GM19438 (cell line): ENCODE data around the gene MANF.

ENCODE experiments used
- ATAC-seq: cut with Tn5 transposase; IDR thresholded peaks from one replicate; pipeline ENCODE4 v1.9.1; 2021; ENCODE audit warnings: low read depth; ENCODE audit not compliant: unreplicated experiment

MANF gene

DNA sequence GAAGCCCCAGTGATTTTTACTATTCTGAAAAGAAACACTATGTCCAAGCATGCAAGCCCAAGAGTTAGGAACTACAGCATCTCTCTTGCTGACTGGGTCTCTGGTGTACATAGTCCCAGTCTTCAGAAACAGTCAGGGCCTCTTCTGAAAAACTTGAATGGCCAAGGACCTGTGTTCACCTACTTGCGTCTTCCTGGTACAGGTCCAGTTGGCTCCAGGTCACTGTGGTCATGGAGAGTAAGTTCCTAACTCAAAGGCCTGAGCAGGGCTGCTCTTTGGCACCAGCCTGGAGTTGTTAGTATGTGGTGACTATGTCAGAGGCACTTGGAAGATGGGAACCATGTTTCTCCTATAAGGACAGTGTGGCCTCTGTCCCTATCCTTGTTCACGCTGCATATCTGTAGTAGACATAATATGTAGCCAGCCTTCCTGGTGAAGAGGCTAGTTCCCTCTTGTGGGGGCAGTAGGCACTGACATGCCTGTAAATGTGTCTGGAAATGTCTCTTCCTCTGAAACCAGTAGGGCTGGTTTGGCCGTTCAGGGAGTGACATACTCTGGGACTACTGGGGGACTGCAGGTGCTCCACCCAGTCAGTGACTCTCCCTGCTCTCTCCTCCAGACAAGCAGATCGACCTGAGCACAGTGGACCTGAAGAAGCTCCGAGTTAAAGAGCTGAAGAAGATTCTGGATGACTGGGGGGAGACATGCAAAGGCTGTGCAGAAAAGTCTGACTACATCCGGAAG, 3.4 kb downstream of the MANF start:
- ATAC-seq: no peak

DNA sequence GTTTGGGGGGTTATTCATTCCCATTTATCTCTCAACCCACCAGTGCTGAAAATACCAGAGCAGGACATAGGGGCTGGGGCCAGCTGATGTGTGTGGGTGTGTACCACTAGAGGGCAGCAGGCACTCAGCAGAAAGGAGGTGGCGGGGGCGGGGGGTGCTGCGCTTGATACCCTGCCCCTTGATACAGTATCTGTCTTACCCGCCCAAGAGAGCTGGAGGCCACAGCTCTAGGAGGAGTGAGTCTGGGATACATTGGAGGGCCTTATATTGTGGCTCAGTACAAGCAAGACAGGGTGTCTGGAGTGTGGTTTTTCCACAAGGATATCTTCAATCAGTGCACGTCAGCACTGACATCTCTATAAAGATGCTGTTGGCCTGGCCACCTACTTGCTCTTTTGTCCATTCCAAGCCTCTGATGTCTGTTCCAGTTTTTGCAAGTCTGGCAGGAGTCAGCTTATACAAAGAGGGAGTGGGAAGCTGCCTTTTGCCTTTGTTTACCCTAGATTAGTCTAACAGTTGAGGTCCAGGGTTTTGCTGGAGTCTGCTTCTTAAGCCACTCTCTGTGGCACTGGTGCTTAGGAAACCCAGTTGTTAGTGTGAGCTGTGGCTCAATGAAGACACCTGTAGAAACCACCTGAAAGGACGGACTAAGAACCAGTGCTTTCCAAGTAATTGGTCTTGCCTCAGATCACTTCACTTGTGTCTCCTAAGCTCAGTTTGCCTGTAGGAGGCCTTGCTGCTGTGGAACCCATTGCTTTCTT, 4.5 kb downstream of the MANF start:
- no peak for ATAC-seq

DNA sequence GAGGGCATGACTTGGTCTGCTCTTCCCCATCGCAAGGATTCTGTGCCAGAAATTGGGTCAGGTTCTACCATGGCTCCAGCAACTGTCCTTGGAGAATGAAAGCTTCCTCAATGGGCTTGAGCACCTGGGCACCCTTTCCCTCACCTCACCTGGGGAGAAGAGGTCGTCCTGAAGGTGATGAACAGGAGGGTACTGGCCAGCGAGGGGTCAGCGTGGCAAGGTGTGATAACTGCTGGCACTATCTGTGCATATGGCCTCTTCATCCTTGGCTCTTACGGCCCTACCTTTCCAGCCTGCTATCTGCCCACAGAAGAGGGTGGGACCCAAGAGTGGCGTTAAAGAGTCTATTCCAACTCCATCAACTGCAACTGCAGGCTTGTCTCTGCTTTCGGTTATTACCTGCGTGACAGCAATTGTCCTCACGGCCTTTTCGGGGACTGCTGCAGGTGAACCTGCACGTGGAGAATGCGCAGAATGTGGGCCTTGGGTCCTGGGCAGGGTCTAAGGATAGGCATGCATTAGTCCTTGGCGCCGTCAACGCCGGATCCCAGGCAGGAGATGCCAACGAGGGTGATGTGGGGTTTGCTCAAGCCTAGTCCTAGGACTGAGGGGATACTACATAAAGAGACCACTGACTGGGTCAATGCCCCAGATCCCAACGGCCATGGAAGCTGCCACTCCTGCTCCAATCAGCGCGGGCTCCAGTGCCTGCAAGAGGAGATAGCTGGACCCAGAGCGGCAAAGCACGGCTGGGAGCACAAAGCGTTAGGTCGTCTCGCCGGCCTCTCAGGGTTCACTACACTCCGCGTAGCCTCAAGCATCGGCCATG, 5.4 kb downstream of the MANF start:
- peak; percentile 4 for ATAC-seq

DNA sequence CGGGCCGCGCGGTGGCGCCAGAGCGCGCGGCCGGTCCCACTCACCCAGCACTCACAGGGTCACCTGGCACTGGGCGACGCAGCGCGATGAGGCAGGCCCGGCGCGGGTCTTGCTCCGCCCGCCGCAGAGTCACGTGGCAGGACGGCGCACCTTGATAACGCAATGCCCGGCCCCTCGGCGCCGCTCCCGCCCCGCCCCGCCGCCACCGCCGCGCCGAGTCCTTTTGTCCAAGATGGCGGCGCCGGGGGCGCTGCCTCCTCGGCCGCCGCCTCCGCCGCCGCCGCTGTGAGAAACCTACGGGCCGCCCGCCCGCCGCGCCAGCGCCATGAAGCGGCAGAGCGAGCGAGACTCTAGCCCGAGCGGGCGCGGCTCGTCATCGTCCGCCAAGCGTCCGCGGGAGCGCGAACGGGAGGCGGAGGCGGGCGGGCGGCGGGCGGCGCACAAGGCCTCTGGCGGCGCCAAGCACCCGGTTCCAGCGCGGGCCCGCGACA, 6.0 kb downstream of the MANF start, which contains the start of gene RBM15B:
RBM15B (plus strand) TSS at position 211 of the 491 bp plus-strand sequence; CDS start at position 326, 115 bp downstream.
- ATAC-seq: peak; percentile 89

DNA sequence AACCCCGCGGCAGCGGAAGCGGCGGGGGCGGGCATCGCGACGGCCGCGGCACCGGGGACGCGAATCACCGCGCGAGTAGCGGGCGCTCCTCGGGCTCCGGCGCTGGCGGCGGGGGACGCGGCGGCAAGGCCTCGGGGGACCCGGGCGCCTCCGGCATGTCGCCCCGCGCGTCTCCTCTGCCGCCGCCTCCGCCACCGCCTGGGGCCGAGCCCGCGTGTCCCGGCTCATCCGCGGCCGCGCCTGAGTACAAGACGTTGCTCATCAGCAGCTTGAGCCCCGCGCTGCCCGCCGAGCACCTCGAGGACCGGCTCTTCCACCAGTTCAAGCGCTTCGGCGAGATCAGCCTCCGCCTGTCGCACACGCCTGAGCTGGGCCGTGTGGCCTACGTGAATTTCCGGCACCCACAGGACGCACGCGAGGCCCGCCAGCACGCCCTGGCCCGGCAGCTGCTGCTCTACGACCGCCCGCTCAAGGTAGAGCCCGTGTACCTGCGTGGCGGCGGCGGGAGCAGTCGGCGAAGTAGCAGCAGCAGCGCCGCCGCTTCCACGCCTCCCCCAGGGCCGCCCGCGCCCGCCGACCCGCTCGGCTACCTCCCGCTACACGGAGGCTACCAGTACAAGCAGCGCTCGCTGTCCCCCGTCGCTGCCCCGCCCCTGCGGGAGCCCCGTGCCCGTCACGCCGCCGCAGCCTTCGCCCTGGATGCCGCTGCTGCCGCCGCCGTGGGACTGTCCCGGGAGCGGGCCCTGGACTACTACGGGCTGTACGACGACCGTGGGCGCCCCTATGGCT, 6.7 kb downstream of the MANF start:
- peak; percentile 7 for ATAC-seq

DNA sequence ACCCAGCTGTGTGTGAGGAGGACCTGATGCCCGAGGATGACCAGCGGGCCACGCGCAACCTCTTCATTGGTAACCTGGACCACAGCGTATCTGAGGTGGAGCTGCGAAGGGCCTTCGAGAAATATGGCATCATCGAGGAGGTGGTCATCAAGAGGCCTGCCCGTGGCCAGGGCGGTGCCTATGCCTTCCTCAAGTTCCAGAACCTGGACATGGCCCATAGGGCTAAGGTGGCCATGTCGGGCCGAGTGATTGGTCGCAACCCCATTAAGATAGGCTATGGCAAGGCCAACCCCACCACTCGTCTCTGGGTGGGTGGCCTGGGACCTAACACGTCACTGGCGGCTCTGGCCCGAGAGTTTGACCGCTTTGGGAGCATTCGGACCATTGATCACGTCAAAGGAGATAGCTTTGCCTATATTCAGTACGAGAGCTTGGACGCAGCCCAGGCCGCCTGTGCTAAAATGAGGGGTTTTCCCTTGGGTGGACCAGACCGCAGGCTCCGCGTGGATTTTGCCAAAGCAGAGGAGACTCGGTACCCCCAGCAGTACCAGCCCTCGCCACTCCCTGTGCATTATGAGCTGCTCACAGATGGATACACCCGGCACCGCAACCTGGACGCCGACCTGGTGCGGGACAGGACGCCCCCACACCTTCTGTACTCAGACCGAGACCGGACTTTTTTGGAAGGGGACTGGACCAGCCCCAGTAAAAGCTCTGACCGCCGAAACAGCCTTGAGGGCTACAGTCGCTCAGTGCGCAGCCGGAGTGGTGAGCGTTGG, 7.5 kb downstream of the MANF start:
- ATAC-seq: no peak

DNA sequence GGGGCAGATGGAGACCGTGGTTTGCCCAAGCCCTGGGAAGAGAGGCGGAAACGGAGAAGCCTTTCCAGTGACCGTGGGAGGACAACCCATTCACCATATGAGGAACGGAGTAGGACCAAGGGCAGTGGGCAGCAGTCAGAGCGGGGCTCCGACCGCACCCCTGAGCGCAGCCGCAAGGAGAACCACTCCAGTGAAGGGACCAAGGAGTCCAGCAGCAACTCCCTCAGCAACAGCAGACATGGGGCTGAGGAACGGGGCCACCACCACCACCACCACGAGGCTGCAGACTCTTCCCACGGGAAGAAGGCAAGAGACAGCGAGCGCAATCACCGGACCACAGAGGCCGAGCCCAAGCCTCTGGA, 8.0 kb downstream of the MANF start:
- ATAC-seq: no peak

DNA sequence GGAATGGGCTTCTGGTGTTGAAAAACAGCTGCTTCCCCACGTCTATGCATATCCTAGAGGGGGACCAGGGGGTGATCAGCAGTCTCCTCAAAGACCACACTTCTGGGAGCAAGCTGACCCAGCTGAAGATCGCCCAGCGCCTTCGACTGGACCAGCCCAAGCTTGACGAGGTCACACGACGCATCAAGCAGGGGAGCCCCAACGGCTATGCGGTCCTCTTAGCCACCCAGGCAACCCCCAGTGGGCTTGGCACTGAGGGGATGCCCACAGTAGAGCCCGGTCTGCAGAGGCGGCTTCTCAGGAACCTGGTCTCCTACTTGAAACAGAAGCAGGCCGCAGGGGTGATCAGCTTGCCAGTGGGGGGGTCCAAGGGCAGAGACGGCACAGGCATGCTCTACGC, 8.5 kb downstream of the MANF start:
- no peak for ATAC-seq

DNA sequence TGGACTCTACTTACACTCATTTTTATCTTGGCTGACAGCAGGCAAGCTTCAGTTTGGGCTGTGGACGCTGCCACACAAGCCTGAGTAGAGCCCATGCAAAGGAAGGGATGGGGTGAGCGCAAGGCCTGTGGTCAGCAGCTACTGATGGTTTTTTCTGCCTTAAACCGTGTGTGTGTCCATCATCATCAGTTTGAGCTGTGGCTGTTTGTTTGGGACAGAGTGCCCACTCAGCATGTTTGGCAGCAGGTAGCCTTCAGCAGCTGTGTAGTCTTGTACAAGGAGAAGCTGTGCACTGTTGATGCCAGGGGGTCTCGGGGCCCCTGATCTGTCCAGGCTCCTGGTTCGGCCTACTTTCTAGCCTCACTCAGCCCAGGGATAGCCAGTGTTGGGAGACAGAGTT, 9.4 kb downstream of the MANF start:
- ATAC-seq: no peak

DNA sequence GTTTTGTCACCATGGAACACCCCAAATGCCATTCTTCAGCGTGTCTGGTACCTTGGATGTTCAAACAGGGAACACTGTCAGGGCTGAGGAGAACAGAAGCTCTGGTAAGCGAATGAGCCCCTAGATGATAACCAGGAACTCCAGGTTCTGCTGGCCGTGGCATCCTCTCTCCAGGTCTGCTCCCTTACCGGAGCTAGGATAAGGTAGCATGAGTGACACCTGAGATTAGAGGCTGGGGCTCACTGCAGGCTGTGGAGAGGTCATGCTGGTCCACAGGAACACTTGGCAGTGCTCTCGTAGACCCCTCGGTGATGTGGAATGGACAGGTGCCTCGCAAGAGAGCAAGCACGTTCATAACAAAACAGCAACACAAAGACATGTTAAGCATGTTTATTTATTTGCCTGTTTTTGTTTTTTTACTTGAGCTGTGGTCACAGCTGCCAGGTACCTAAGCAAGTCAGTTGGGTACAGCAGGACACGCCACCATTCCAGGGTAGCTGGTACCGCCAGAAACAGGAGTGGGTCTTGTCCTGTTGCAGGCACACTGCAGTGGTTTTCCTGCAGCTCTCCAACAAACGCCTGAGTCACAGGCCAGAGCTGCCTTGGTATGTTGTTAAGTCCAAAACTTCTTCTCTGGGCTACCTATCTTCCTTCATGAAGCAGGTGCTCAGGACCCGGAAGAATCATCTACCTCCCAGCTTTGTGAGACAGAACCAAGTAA, 10.6 kb downstream of the MANF start:
- ATAC-seq: no peak

DNA sequence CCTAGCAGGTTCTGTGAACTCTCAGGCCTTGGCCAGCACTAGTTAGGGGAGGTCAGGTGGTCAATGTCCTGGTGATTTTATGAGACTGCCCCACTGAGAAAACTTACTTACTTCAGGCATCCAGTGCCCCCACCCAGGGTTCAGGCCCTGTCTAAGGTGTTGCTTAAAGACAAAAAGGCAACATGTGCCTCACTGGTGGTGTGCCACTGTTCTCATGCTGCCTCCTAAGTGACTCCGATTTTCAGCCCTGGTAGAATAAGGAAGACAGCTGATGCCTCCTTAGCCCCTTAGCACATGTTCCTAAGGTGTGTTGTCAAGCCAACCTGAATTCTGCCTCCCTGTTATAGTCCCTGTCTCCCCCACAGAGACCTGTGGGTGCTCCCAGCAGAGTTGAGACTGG, 11.3 kb downstream of the MANF start:
- ATAC-seq: no peak

DNA sequence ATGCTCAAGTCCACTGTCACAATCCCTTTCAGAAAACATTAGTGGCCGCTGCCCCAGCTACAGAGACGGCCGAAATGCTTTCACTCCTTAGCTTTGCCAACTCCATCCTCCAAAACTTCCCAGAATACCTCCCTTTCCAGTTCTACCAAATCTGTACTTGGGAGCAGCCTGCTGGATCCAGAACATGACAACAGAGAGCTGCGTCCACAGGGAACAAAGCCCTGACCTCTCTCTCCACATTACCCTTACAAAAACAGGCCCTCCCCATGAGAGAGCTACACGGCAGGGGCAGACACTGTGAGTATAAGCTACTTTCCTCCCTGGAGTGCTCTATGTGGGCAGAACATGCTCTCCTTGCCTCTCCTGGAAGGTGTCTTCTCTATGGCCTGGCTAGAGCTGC, 12.3 kb downstream of the MANF start:
- ATAC-seq: no peak

DNA sequence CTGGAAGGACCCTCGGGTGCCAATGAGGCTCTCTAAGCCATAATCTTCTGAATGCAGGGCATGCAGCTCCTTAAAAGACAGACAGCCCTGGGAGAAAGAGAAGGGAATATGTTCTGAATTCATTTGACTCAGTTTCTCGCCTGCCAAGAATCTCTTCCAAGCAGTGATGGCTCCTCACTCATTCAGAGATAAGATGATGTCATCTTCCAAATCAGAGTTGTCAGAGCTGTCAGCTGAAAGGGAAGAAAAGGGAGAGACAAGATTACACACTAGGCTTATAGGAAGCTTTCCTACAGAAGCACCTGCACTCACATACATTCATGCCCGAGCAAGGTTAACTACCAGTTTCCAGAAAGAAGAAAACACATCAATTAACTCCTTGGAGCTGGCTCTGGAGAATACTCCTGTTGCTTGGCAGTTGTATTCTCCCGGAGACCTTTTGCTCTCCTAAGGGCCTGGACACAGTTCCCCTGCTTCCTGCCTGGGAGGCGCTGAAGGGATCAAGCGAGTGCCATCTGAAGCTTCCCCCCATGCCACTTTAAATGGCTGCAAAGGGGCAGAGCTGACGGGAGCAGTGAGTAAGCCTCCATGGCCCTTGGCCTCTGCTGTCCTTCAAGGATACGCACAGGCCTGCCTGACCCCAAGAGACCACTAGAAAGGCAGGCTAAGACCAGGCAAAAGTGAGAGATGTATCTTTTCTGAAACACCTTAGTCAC, 13.7 kb downstream of the MANF start:
- no peak for ATAC-seq

DNA sequence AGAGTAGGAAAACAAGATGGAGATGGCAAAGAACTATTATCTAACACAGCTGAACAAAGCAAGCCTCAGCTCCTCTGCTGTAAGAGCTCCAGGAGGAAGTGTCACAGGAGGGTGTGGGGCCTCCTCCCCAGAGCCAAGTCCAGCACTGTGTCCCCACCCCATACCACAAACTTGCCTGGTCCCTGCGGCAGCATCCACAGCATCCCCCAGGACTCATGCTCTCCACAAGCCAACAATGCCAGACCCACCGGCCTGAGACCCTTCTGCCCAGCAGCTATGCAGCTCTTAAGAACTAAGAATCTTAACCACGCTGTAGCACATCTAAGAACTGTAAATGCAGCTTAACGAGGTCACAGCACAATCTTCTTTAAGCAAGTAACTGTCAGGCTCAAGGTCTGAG, 15.1 kb downstream of the MANF start:
- no peak for ATAC-seq

DNA sequence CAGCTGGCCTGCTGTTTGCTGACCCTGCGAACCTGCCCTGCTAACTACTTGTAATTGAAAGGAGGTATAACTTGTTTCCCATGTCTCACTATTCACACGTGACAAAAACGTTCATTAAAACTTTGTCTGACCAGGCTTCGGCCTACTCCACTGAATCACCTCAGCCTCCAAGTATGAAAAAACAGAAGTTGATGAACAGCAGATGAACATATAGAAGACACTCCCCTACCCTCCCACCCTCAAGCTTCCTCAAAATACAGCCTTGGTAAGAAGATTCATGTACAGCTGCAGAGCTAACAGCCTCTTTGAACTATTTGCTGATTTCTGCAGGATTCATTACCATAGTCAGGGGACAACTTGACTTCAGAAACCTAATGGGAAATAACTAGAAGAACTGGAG, 16.6 kb downstream of the MANF start:
- no peak for ATAC-seq

DNA sequence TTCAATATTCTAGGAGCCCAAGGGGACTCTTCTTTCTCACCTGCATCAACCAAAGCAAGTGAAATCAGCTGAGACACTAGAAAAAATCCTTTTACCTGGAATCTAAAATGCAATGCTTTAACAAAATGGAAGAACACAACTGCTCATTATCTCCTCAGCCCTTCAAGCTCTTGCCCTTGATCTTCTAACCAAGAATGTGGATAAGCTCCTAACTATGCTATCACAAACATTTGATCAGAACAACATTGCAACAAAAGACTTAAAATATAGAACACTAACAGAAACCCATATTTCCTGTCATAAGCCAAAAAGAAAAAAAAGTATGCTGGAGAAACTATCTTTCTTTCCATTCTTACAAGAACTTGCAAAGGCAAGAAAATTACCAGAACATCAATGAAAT, 18.6 kb downstream of the MANF start:
- ATAC-seq: no peak

DNA sequence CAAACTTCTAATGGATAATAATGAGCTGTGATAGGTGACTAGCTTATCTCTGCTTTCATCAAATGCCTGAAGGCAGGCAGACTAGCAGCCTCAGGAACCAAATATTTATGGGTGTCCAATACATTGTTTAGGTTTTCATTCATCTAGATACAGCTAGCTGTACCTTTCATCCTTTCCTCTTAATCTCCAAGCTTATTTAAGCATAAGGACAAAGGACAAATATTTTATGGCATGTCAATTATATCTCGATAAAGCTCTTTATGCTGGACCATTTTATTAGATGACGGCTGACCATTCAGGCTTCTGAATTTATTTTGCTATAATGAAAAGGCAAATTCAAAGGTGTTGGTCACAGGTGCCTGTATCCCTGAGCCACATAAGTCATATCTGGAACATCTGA, 22.9 kb downstream of the MANF start:
- no peak for ATAC-seq

DNA sequence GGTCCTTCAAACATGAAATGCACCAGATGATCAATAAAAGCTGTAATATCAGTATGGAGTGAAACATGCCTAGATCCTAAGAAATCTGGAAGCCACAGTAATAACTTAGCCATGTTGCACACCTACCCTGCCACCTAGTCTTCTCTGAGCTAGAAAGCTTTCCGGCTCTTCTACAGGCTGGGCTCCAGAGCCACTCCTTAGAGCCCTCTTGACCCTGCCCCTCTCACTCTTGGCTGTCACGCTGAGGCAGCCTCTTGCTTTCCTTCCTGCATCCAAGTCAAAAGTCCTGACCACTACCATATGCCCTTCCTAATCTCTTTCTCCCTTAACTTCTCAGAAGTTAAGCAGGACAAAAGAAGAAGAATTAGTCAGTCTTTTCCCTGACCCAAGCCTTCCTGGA, 23.7 kb downstream of the MANF start:
- no peak for ATAC-seq
